WI38 (cell line): Measurements from ENCODE around the gene XRN1.

Source experiments
- H3K4me3 ChIP-seq: 2 replicates; pipeline ENCODE4 v1.5.1; 2011; ENCODE audit warnings: low read depth, mild to moderate bottlenecking, control low read depth, low read length
- CTCF ChIP-seq: IDR thresholded peaks from 2 replicates; pipeline ENCODE4 v1.5.1; 2012; ENCODE audit warnings: low read depth, mild to moderate bottlenecking, control low read depth, low read length

The XRN1 gene

GRCh38 chr3:142481196-142481595 is 33.4 kb upstream of the XRN1 start:
- no peak overlapping the region for H3K4me3 ChIP-seq
- TF ChIP-seq CTCF = no peak

GRCh38 chr3:142470826-142471225 is 23.0 kb upstream of the XRN1 start:
- no peak for TF ChIP-seq CTCF

GRCh38 chr3:142468456-142468855 is 20.6 kb upstream of the XRN1 start:
- no peak for TF ChIP-seq CTCF
- H3K4me3 ChIP-seq = no peak overlapping the region

More at GRCh38 chr3:142470826-142471225, 23.0 kb upstream of the XRN1 start:
- H3K4me3 ChIP-seq = no peak overlapping the region

GRCh38 chr3:142467768-142468167 is 19.9 kb upstream of the XRN1 start:
- H3K4me3 ChIP-seq = no peak overlapping the region
- no peak for TF ChIP-seq CTCF

- no peak overlapping the region for H3K4me3 ChIP-seq
- no peak for TF ChIP-seq CTCF
Observed at GRCh38 chr3:142460689-142461088, 12.9 kb upstream of the XRN1 start.

- no peak overlapping the region for H3K4me3 ChIP-seq
- no peak for TF ChIP-seq CTCF
Observed at GRCh38 chr3:142459929-142460328, 12.1 kb upstream of the XRN1 start.

GRCh38 chr3:142459096-142459495 is 11.3 kb upstream of the XRN1 start:
- no peak for TF ChIP-seq CTCF

More at GRCh38 chr3:142459096-142459495, 11.3 kb upstream of the XRN1 start:
- no peak overlapping the region for H3K4me3 ChIP-seq
